ENCODE data around the gene UBE2D3.
"Not testable (repeated sequence)": the region's sequence is repeated elsewhere in the genome, so short reads cannot be mapped to it uniquely, and the experiment has no call there.

The UBE2D3 gene

GRCh38 chr4:102826890-102827673 is at the start of gene UBE2D3:
TSS of gene UBE2D3 (minus strand) at chr4:102827551. CDS start at chr4:102826508, 1,043 bp downstream.
- peak; percentile 64 for DNase-seq (ENCODE audit: low read depth, low spot score)

GRCh38 chr4:102871772-102872171 is 44.4 kb upstream of the UBE2D3 start:
- DNase-seq (ENCODE audit: low read depth, low spot score) = no peak

GRCh38 chr4:102869569-102870197 is 42.3 kb upstream of the UBE2D3 start:
- no peak for DNase-seq (ENCODE audit: low read depth, low spot score)

- DNase-seq (ENCODE audit: low read depth, low spot score) = peak; percentile 67
These were observed 41.6 kb upstream of the UBE2D3 start, which contains the start of gene CISD2 for GRCh38 chr4:102868781-102869568. TSS of gene CISD2 (plus strand) at chr4:102868992. CDS start at chr4:102869085, 93 bp downstream.

- DNase-seq (ENCODE audit: low read depth, low spot score) = no peak
These were observed 40.9 kb upstream of the UBE2D3 start for GRCh38 chr4:102868153-102868780.

- DNase-seq (ENCODE audit: low read depth, low spot score) = no peak
These were observed 40.2 kb upstream of the UBE2D3 start for GRCh38 chr4:102867278-102868152.

GRCh38 chr4:102865327-102865726 is 38.0 kb upstream of the UBE2D3 start:
- DNase-seq (ENCODE audit: low read depth, low spot score) = not testable (repeated sequence)

GRCh38 chr4:102862747-102863146 is 35.4 kb upstream of the UBE2D3 start:
- DNase-seq (ENCODE audit: low read depth, low spot score) = no peak

- DNase-seq (ENCODE audit: low read depth, low spot score) = no peak
These were observed 34.7 kb upstream of the UBE2D3 start for GRCh38 chr4:102862016-102862415.

- no peak for DNase-seq (ENCODE audit: low read depth, low spot score)
These were observed 33.4 kb upstream of the UBE2D3 start for GRCh38 chr4:102860611-102861324.

- DNase-seq (ENCODE audit: low read depth, low spot score) = no peak
These were observed 31.6 kb upstream of the UBE2D3 start for GRCh38 chr4:102858828-102859464.

- no peak for DNase-seq (ENCODE audit: low read depth, low spot score)
These were observed 23.0 kb upstream of the UBE2D3 start for GRCh38 chr4:102850370-102850769.

GRCh38 chr4:102849579-102850104 is 22.3 kb upstream of the UBE2D3 start:
- DNase-seq (ENCODE audit: low read depth, low spot score) = no peak

- no peak for DNase-seq (ENCODE audit: low read depth, low spot score)
These were observed 20.3 kb upstream of the UBE2D3 start for GRCh38 chr4:102847687-102848086.

- no peak for DNase-seq (ENCODE audit: low read depth, low spot score)
These were observed 16.6 kb upstream of the UBE2D3 start for GRCh38 chr4:102843938-102844337.

GRCh38 chr4:102843273-102843672 is 15.9 kb upstream of the UBE2D3 start:
- no peak for DNase-seq (ENCODE audit: low read depth, low spot score)

GRCh38 chr4:102842367-102842766 is 15.0 kb upstream of the UBE2D3 start:
- DNase-seq (ENCODE audit: low read depth, low spot score) = no peak

- no peak for DNase-seq (ENCODE audit: low read depth, low spot score)
These were observed 9.2 kb upstream of the UBE2D3 start for GRCh38 chr4:102836596-102836995.

GRCh38 chr4:102832667-102833066 is 5.3 kb upstream of the UBE2D3 start:
- no peak for DNase-seq (ENCODE audit: low read depth, low spot score)

Data from iPS DF 19.7 (cell line).